HepG2 (cell line): ENCODE data around the gene CDA. TPM values are rescaled to one million over a fixed set of nuclear protein-coding genes. Genes with fewer than 3 reads are reported as not detected.

Experiments used
- AHR ChIP-seq: IDR thresholded peaks from 2 replicates; pipeline ENCODE4 v1.6.1; 2018; ENCODE audit warnings: missing genetic modification reagents, missing compliant biosample characterization
- CBX5 ChIP-seq: sonication (generic); formaldehyde crosslinking; IDR thresholded peaks from 2 replicates; pipeline ENCODE4 v1.4.0; 2020; ENCODE audit warnings: missing genetic modification reagents, borderline replicate concordance
- EP300 ChIP-seq, 3 experiments: sonication (generic) in 1 of 3; formaldehyde crosslinking in 1 of 3; IDR thresholded peaks; 2 replicates each; pipeline versions ENCODE4 v1.5.1 to v1.6.1; 2011 to 2020; ENCODE audit warnings: low read depth in 2 of 3, low read length in 2 of 3, borderline replicate concordance in 1 of 3, improper control_type of control experiment in 1 of 3, mild to moderate bottlenecking in 1 of 3, missing genetic modification reagents in 1 of 3, moderate library complexity in 1 of 3
- FOXO1 ChIP-seq: sonication (generic); formaldehyde crosslinking; IDR thresholded peaks from 2 replicates; pipeline ENCODE4 v1.4.0; 2020; ENCODE audit warnings: missing genetic modification reagents
- JDP2 ChIP-seq: sonication (generic); formaldehyde crosslinking; IDR thresholded peaks from 2 replicates; pipeline ENCODE4 v1.8.1; 2022; ENCODE audit warnings: missing genetic modification reagents, borderline replicate concordance
- ZBTB1 ChIP-seq: sonication (generic); formaldehyde crosslinking; IDR thresholded peaks from 2 replicates; pipeline ENCODE4 v1.4.0; 2020; ENCODE audit warnings: missing genetic modification reagents, borderline replicate concordance
- ZC3H13 ChIP-seq: sonication (generic); formaldehyde crosslinking; IDR thresholded peaks from 2 replicates; pipeline ENCODE4 v1.8.1; 2023; ENCODE audit warnings: mild to moderate bottlenecking, missing genetic modification reagents, moderate library complexity
- ZNF207 ChIP-seq: fragments of 450-650 bp; IDR thresholded peaks from 2 replicates; pipeline ENCODE4 v1.6.1; 2016; ENCODE audit warnings: antibody characterized with exemption, borderline replicate concordance
- ZNF331 ChIP-seq: sonication (generic); formaldehyde crosslinking; IDR thresholded peaks from 2 replicates; pipeline ENCODE4 v1.4.0; 2020; ENCODE audit warnings: missing genetic modification reagents
- ZNF333 ChIP-seq: sonication (generic); formaldehyde crosslinking; IDR thresholded peaks from 2 replicates; pipeline ENCODE4 v1.4.0; 2020; ENCODE audit warnings: mild to moderate bottlenecking, missing genetic modification reagents, borderline replicate concordance
- ZNF547 ChIP-seq: sonication (generic); formaldehyde crosslinking; IDR thresholded peaks from 2 replicates; pipeline ENCODE4 v1.5.1; 2020; ENCODE audit warnings: mild to moderate bottlenecking, missing genetic modification reagents
- polyA plus RNA-seq, 8 experiments: library from polyadenylated mRNA; depleted of rRNA in 3 of 8; stranded (reverse) in 7 of 8; unstranded in 1 of 8; fragments of >200 nt; fragmentation: Illumina TruSeq in 4 of 8; extraction: Trizol in 4 of 8; gene quantifications; 2 replicates each; pipeline versions ENCODE4 v1.2.1 to v1.2.3, GENCODE V29; 2011 to 2016; ENCODE audit warnings: low read depth in 4 of 8, missing spikeins in 1 of 8, mixed read lengths in 1 of 8; ENCODE audit not compliant: insufficient read depth in 1 of 8
- total RNA-seq, 5 experiments: library from RNA; depleted of rRNA; stranded (reverse); fragments of >200 nt; fragmentation: Illumina TruSeq; extraction: Trizol; gene quantifications; 2 replicates each; pipeline ENCODE4 v1.2.3, GENCODE V29; 2016; ENCODE audit warnings: low read depth in 1 of 5
- TF ChIP-seq, protein P1 (sequence below): sonication (generic); formaldehyde crosslinking; IDR thresholded peaks from 2 replicates; pipeline ENCODE4 v1.9.0; 2021; ENCODE audit warnings: missing genetic modification reagents, borderline replicate concordance
- TF ChIP-seq, protein P2 (sequence below): sonication (generic); formaldehyde crosslinking; IDR thresholded peaks from 2 replicates; pipeline ENCODE4 v1.5.1; 2020; ENCODE audit warnings: missing genetic modification reagents, mild to moderate bottlenecking, borderline replicate concordance
- TF ChIP-seq, protein P3 (sequence below): sonication (generic); formaldehyde crosslinking; IDR thresholded peaks from 2 replicates; pipeline ENCODE4 v1.5.0; 2020; ENCODE audit warnings: missing genetic modification reagents
- TF ChIP-seq, protein P4 (sequence below), 2 experiments: fragments of 450-650 bp in 1 of 2; sonication (generic) in 1 of 2; formaldehyde crosslinking; IDR thresholded peaks; 2 replicates each; pipeline versions ENCODE4 v1.5.0 to v1.8.0; 2020 to 2022; ENCODE audit warnings: mild to moderate bottlenecking in 1 of 2, missing genetic modification reagents in 1 of 2
- TF ChIP-seq, protein P5 (sequence below): sonication (generic); formaldehyde crosslinking; IDR thresholded peaks from 2 replicates; pipeline ENCODE4 v1.4.0; 2020; ENCODE audit warnings: missing genetic modification reagents
- TF ChIP-seq, protein P6 (sequence below): sonication (generic); formaldehyde crosslinking; conservative IDR thresholded peaks from 2 replicates; pipeline ENCODE4 v1.4.0; 2020; ENCODE audit warnings: missing genetic modification reagents

CDA gene
- total and polyA plus RNA-seq, 2 of the 13 experiments (the other 11 are each of a cell fraction or from before 2014, with no cell fraction given) = 0.66 to 2.1 TPM

DNA sequence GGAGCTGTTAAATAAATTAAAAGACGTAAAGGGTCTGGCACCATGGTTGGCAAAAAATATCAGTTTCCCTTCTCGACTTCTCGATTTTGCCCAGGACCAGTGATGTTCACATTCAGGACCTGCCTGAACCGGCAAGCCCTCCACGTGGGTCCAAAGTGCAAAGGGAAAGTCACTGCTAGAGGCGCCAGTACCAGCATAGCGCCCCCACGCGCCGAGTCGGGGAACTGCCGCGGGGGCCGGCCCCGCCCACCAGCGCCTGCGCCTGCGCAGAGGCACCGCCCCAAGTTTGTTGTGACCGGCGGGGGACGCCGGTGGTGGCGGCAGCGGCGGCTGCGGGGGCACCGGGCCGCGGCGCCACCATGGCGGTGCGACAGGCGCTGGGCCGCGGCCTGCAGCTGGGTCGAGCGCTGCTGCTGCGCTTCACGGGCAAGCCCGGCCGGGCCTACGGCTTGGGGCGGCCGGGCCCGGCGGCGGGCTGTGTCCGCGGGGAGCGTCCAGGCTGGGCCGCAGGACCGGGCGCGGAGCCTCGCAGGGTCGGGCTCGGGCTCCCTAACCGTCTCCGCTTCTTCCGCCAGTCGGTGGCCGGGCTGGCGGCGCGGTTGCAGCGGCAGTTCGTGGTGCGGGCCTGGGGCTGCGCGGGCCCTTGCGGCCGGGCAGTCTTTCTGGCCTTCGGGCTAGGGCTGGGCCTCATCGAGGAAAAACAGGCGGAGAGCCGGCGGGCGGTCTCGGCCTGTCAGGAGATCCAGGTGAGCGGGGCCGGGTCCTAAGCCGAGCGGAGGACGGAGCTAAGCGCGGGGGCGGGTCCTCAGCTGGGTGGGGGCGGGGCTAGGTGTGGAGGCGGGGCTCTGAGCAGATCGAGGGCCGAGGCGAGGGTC is 44.5 kb downstream of the CDA start, which contains the start of gene PINK1 (continued):
- TF ChIP-seq, protein P1, sequence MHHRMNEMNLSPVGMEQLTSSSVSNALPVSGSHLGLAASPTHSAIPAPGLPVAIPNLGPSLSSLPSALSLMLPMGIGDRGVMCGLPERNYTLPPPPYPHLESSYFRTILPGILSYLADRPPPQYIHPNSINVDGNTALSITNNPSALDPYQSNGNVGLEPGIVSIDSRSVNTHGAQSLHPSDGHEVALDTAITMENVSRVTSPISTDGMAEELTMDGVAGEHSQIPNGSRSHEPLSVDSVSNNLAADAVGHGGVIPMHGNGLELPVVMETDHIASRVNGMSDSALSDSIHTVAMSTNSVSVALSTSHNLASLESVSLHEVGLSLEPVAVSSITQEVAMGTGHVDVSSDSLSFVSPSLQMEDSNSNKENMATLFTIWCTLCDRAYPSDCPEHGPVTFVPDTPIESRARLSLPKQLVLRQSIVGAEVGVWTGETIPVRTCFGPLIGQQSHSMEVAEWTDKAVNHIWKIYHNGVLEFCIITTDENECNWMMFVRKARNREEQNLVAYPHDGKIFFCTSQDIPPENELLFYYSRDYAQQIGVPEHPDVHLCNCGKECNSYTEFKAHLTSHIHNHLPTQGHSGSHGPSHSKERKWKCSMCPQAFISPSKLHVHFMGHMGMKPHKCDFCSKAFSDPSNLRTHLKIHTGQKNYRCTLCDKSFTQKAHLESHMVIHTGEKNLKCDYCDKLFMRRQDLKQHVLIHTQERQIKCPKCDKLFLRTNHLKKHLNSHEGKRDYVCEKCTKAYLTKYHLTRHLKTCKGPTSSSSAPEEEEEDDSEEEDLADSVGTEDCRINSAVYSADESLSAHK (CRISPR knock-in tag) = no peak
- TF ChIP-seq, protein P2, sequence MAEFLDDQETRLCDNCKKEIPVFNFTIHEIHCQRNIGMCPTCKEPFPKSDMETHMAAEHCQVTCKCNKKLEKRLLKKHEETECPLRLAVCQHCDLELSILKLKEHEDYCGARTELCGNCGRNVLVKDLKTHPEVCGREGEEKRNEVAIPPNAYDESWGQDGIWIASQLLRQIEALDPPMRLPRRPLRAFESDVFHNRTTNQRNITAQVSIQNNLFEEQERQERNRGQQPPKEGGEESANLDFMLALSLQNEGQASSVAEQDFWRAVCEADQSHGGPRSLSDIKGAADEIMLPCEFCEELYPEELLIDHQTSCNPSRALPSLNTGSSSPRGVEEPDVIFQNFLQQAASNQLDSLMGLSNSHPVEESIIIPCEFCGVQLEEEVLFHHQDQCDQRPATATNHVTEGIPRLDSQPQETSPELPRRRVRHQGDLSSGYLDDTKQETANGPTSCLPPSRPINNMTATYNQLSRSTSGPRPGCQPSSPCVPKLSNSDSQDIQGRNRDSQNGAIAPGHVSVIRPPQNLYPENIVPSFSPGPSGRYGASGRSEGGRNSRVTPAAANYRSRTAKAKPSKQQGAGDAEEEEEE (CRISPR knock-in tag) = no peak
- TF ChIP-seq, protein P3, sequence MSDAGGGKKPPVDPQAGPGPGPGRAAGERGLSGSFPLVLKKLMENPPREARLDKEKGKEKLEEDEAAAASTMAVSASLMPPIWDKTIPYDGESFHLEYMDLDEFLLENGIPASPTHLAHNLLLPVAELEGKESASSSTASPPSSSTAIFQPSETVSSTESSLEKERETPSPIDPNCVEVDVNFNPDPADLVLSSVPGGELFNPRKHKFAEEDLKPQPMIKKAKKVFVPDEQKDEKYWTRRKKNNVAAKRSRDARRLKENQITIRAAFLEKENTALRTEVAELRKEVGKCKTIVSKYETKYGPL (CRISPR knock-in tag) = no peak
- TF ChIP-seq CBX5 (CRISPR knock-in tag) = no peak
- TF ChIP-seq ZC3H13 (CRISPR knock-in tag) = 0 out of 2 replicates have a peak, but pooled peaks have one; percentile 47
- 0 out of 2 replicates have a peak, but pooled peaks have one; percentile 5 for TF ChIP-seq AHR
- TF ChIP-seq, protein P4, sequence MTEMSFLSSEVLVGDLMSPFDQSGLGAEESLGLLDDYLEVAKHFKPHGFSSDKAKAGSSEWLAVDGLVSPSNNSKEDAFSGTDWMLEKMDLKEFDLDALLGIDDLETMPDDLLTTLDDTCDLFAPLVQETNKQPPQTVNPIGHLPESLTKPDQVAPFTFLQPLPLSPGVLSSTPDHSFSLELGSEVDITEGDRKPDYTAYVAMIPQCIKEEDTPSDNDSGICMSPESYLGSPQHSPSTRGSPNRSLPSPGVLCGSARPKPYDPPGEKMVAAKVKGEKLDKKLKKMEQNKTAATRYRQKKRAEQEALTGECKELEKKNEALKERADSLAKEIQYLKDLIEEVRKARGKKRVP (CRISPR knock-in tag; IDR thresholded peaks at IDR 0.05) = peak in 1 of 2 experiments; percentile 49; a peak in 1 of 4 replicates
- TF ChIP-seq, protein P5, sequence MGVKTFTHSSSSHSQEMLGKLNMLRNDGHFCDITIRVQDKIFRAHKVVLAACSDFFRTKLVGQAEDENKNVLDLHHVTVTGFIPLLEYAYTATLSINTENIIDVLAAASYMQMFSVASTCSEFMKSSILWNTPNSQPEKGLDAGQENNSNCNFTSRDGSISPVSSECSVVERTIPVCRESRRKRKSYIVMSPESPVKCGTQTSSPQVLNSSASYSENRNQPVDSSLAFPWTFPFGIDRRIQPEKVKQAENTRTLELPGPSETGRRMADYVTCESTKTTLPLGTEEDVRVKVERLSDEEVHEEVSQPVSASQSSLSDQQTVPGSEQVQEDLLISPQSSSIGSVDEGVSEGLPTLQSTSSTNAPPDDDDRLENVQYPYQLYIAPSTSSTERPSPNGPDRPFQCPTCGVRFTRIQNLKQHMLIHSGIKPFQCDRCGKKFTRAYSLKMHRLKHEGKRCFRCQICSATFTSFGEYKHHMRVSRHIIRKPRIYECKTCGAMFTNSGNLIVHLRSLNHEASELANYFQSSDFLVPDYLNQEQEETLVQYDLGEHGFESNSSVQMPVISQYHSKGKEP (CRISPR knock-in tag) = no peak
- peak; percentile 49; the same call in 1 of the 2 replicates for TF ChIP-seq FOXO1 (CRISPR knock-in tag)
- TF ChIP-seq ZNF331 (CRISPR knock-in tag) = peak; percentile 83; the same call in 1 of the 2 replicates
- TF ChIP-seq ZNF547 = peak; percentile 45; the same call in 1 of the 2 replicates
- TF ChIP-seq ZBTB1 (CRISPR knock-in tag) = no peak
- 0 out of 2 replicates have a peak, but pooled peaks have one; percentile 51 for TF ChIP-seq ZNF333 (CRISPR knock-in tag)
- TF ChIP-seq, protein P6, sequence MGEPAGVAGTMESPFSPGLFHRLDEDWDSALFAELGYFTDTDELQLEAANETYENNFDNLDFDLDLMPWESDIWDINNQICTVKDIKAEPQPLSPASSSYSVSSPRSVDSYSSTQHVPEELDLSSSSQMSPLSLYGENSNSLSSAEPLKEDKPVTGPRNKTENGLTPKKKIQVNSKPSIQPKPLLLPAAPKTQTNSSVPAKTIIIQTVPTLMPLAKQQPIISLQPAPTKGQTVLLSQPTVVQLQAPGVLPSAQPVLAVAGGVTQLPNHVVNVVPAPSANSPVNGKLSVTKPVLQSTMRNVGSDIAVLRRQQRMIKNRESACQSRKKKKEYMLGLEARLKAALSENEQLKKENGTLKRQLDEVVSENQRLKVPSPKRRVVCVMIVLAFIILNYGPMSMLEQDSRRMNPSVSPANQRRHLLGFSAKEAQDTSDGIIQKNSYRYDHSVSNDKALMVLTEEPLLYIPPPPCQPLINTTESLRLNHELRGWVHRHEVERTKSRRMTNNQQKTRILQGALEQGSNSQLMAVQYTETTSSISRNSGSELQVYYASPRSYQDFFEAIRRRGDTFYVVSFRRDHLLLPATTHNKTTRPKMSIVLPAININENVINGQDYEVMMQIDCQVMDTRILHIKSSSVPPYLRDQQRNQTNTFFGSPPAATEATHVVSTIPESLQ (CRISPR knock-in tag) = no peak; the same call in 1 of the 2 replicates
- TF ChIP-seq JDP2 (CRISPR knock-in tag) = no peak
- peak; percentile 32 to 55; a peak in 2 of 4 replicates for TF ChIP-seq EP300 (IDR thresholded peaks at IDR 0.05; ENCODE audit: low read depth in 2 of 2, low read length in 2 of 2)
- no peak for TF ChIP-seq EP300 (CRISPR knock-in tag; IDR thresholded peaks at IDR 0.05; ENCODE audit: borderline replicate concordance)
- TF ChIP-seq ZNF207 = no peak
